IMR-90 (cell line): ENCODE measurements around the gene OR6J1. TPM values are rescaled to one million over a fixed set of nuclear protein-coding genes. Genes with fewer than 3 reads are reported as not detected.
A peak's percentile ranks its signal among the peaks of the same experiment; 100 is the strongest.

ENCODE experiments used
- ATAC-seq: fragments of 200-7000 bp; cut with Tn5 transposase; 2 replicates; pipeline ENCODE4 v1.9.1; 2020; ENCODE audit warnings: low read depth, mild to moderate bottlenecking, moderate library complexity
- BruUV-seq: library from RNA; stranded (reverse); fragments of 400-500 nt; replicated peaks from 2 replicates; lab custom pipeline; 2021; lab: Mats Ljungman, UMichigan
- CTCF ChIA-PET: fragments of 300-600 bp; formaldehyde crosslinking; extraction: SDS; loops from one replicate; lab custom pipeline; 2021; ENCODE audit warnings: antibody characterized with exemption; lab: Yijun Ruan, JAX
- POLR2A ChIA-PET: fragments of 300-600 bp; sonication (Branson Sonifier 250); formaldehyde crosslinking; loops from one replicate; lab custom pipeline; 2022; ENCODE audit warnings: antibody characterized with exemption; ENCODE audit not compliant: unreplicated experiment; lab: Charles Lee
- DNase-seq: peaks from one replicate; pipeline ENCODE4 v3.0.0; 2013
- H2AFZ ChIP-seq: replicated peaks from 2 replicates; pipeline ENCODE3; 2013; ENCODE audit warnings: low read length, mild to moderate bottlenecking; ENCODE audit not compliant: poor library complexity
- H2AK5ac ChIP-seq: 2 replicates; pipeline ENCODE4 v1.6.1; 2013; ENCODE audit warnings: low read depth, low read length, inconsistent platforms
- H2AK9ac ChIP-seq: replicated peaks from 2 replicates; pipeline ENCODE3; 2013; ENCODE audit warnings: mild to moderate bottlenecking, low read depth, low read length, moderate library complexity; ENCODE audit not compliant: poor library complexity
- H2BK120ac ChIP-seq: 2 replicates; pipeline ENCODE4 v1.6.1; 2013; ENCODE audit warnings: low read depth, low read length, inconsistent platforms
- H2BK15ac ChIP-seq: 3 replicates; pipeline ENCODE4 v1.6.1; 2013; ENCODE audit warnings: low read depth, low read length, inconsistent platforms
- H2BK20ac ChIP-seq: 2 replicates; pipeline ENCODE4 v1.6.1; 2013; ENCODE audit warnings: low read depth, mild to moderate bottlenecking, inconsistent platforms, low read length, moderate library complexity
- H2BK5ac ChIP-seq: 2 replicates; pipeline ENCODE4 v1.6.1; 2013; ENCODE audit warnings: mild to moderate bottlenecking, low read depth, low read length, inconsistent platforms; ENCODE audit not compliant: poor library complexity, severe bottlenecking
- H3K14ac ChIP-seq: replicated peaks from 2 replicates; pipeline ENCODE4 v1.6.1; 2013; ENCODE audit warnings: low read depth, low read length, inconsistent platforms
- H3K18ac ChIP-seq: 2 replicates; pipeline ENCODE4 v1.6.1; 2013; ENCODE audit warnings: low read depth, low read length, control low read depth
- H3K23ac ChIP-seq: 2 replicates; pipeline ENCODE4 v1.6.1; 2013; ENCODE audit warnings: low read depth, low read length, inconsistent platforms
- H3K27ac ChIP-seq: 2 replicates; pipeline ENCODE4 v1.5.1; 2013; ENCODE audit warnings: mild to moderate bottlenecking, control low read depth, low read length; ENCODE audit not compliant: insufficient read depth
- H3K27me3 ChIP-seq: 2 replicates; pipeline ENCODE4 v1.6.1; 2013; ENCODE audit warnings: low read length; ENCODE audit not compliant: control insufficient read depth, insufficient read depth
- H3K36me3 ChIP-seq: 2 replicates; pipeline ENCODE4 v1.6.1; 2013; ENCODE audit warnings: low read length, mixed read lengths; ENCODE audit not compliant: control insufficient read depth, insufficient read depth
- H3K4ac ChIP-seq: 2 replicates; pipeline ENCODE4 v1.6.1; 2013; ENCODE audit warnings: low read depth, low read length, inconsistent platforms
- H3K4me1 ChIP-seq: 2 replicates; pipeline ENCODE4 v1.6.1; 2013; ENCODE audit warnings: low read length, mixed read lengths; ENCODE audit not compliant: control insufficient read depth, insufficient read depth
- H3K4me2 ChIP-seq: 2 replicates; pipeline ENCODE4 v1.6.1; 2013; ENCODE audit warnings: low read depth, mild to moderate bottlenecking, control low read depth, low read length, moderate library complexity
- H3K4me3 ChIP-seq: 2 replicates; pipeline ENCODE4 v1.5.1; 2013; ENCODE audit warnings: low read depth, mild to moderate bottlenecking, control low read depth, low read length, moderate library complexity; ENCODE audit not compliant: insufficient read depth
- H3K56ac ChIP-seq: 2 replicates; pipeline ENCODE4 v1.6.1; 2013; ENCODE audit warnings: low read length, inconsistent platforms; ENCODE audit not compliant: insufficient read depth; ENCODE audit errors: extremely low read depth
- H3K79me1 ChIP-seq, 2 experiments: 2 replicates each; pipeline ENCODE4 v1.6.1; 2013; ENCODE audit warnings: low read length in 2 of 2, inconsistent platforms in 1 of 2, low read depth in 1 of 2
- H3K9ac ChIP-seq: 2 replicates; pipeline ENCODE4 v1.6.1; 2013; ENCODE audit warnings: low read depth, low read length, control low read depth
- H3K9me1 ChIP-seq: 2 replicates; pipeline ENCODE4 v1.6.1; 2013; ENCODE audit warnings: low read length, inconsistent platforms; ENCODE audit not compliant: insufficient read depth
- H3K9me3 ChIP-seq: 2 replicates; pipeline ENCODE4 v1.6.1; 2013; ENCODE audit warnings: low read length; ENCODE audit not compliant: control insufficient read depth, insufficient read depth
- H4K20me1 ChIP-seq: 2 replicates; pipeline ENCODE4 v1.6.1; 2013; ENCODE audit warnings: low read length, inconsistent platforms; ENCODE audit not compliant: insufficient read depth
- H4K5ac ChIP-seq: 2 replicates; pipeline ENCODE4 v1.6.1; 2013; ENCODE audit warnings: mild to moderate bottlenecking, low read depth, low read length, control low read depth
- H4K8ac ChIP-seq, 2 experiments: 2 replicates each; pipeline ENCODE4 v1.6.1; 2013; ENCODE audit warnings: low read depth in 2 of 2, low read length in 2 of 2, control low read depth in 1 of 2, inconsistent platforms in 1 of 2
- H4K91ac ChIP-seq: 2 replicates; pipeline ENCODE4 v1.6.1; 2013; ENCODE audit warnings: low read depth, low read length, inconsistent platforms; ENCODE audit not compliant: insufficient read depth
- MAZ ChIP-seq: IDR thresholded peaks from 2 replicates; pipeline ENCODE4 v1.6.1; 2012; ENCODE audit warnings: low read depth, mild to moderate bottlenecking, low read length, improper control_type of control experiment, moderate library complexity, borderline replicate concordance
- MXI1 ChIP-seq: IDR thresholded peaks from 2 replicates; pipeline ENCODE4 v1.6.1; 2012; ENCODE audit warnings: low read depth, mild to moderate bottlenecking, low read length, moderate library complexity, borderline replicate concordance
- RAD21 ChIP-seq: IDR thresholded peaks from 2 replicates; pipeline ENCODE4 v1.6.1; 2012; ENCODE audit warnings: low read length, improper control_type of control experiment
- RCOR1 ChIP-seq: IDR thresholded peaks from 2 replicates; pipeline ENCODE4 v1.6.1; 2012; ENCODE audit warnings: mild to moderate bottlenecking, low read length, improper control_type of control experiment; ENCODE audit not compliant: insufficient replicate concordance
- SMC3 ChIP-seq: fragments of 150-350 bp; IDR thresholded peaks from 2 replicates; pipeline ENCODE4 v1.6.1; 2016; ENCODE audit warnings: low read depth, mild to moderate bottlenecking, antibody characterized with exemption, low read length, moderate library complexity
- WGBS, 2 experiments: methylation state at CpG; one replicate each; pipeline versions ENCODE4 v1.1.5 to v1.1.7; 2013; ENCODE audit warnings: missing lambda C conversion rate in 2 of 2; ENCODE audit not compliant: insufficient read length in 1 of 2; ENCODE audit errors: extremely low coverage in 2 of 2; 5-methylcytosine and 5-hydroxymethylcytosine counted together
- dilution Hi-C: fragments of 300-500 bp; cut with HindIII; formaldehyde crosslinking; loops from one replicate; pipeline ENCODE4 v1.14.3; 2018; ENCODE audit warnings: low sequenced_read_pairs; ENCODE audit not compliant: unreplicated experiment
- in situ Hi-C: fragments of 300-500 bp; cut with MboI; formaldehyde crosslinking; loops from 3 replicates; pipeline ENCODE4 v1.14.3; 2019; ENCODE audit warnings: low sequenced_read_pairs, inconsistent platforms, mixed read lengths
- intact Hi-C: fragments of 100-400 bp; cut with micrococcal nuclease; formaldehyde crosslinking; loops from 2 replicates; pipeline ENCODE4 v1.10.0; 2022
- polyA plus RNA-seq, 3 experiments: library from polyadenylated mRNA; depleted of rRNA; stranded (reverse); fragments of >200 nt; gene quantifications; 2 replicates each; pipeline ENCODE4 v1.2.3, GENCODE V29; 2012; ENCODE audit warnings: low replicate concordance in 1 of 3
- total RNA-seq: library from RNA; depleted of rRNA; stranded (reverse); fragments of >200 nt; gene quantifications from 2 replicates; pipeline ENCODE4 v1.2.3, GENCODE V29; 2012
- TF ChIP-seq, protein P1 (sequence below): conservative IDR thresholded peaks from 2 replicates; pipeline ENCODE4 v1.5.1; 2012; ENCODE audit warnings: mild to moderate bottlenecking, low read depth, low read length, improper control_type of control experiment

The OR6J1 gene
- total and polyA plus RNA-seq, 2 of the 4 experiments (the other 2 are of a cell fraction) = not detected

DNA sequence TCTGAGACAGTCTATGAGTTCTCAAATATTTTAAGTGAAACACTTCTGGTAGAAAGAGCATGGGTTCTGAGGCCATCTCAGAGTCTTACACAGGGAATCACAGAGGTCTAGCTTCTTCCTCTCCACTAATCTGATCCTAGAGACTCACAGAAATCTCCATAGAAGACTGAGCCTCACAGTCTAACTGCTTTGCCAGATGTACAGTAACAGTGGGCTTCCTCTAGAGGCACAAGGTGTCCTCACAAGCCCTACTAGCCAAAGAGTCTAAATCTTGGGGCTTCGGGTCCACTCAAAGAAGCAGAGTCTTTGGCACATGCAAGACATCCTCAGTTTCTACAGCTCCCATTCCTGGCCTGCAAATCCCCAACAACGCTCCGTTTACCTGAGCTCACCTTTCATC is 14.1 kb downstream of the OR6J1 start:
- BruUV-seq = no TSS peak
- Histone ChIP-seq H2AK9ac (peak overlapping the region; percentile 23), H4K20me1 (no peaks in the 10 kb centered on the region), H2BK120ac (no peak overlapping the region; the same call in 1 of the 2 replicates), H3K4ac (no peak overlapping the region), H2AK5ac (no peak overlapping the region), H3K4me2 (no peak overlapping the region), H3K9me3 (no peaks in the 10 kb centered on the region), H2BK15ac (no peak overlapping the region), H2BK20ac (no peak overlapping the region), H3K9me1 (no peaks in the 10 kb centered on the region; the same call in 1 of the 2 replicates), H3K79me1 (no peaks in the 10 kb centered on the region), H4K5ac (no peak overlapping the region), H3K4me3 (no peak overlapping the region), H2BK5ac (no peak overlapping the region), H2AFZ (no peak overlapping the region), H3K27ac (no peak overlapping the region), H3K56ac (no peak overlapping the region), H4K91ac (no peak overlapping the region), H3K9ac (no peak overlapping the region), H3K23ac (no peak overlapping the region), H3K14ac (0 out of 2 replicates have a peak overlapping the region, but pooled peaks have one; percentile 37), H3K36me3 (no peaks in the 10 kb centered on the region), H3K18ac (no peak overlapping the region), H4K8ac (no peak overlapping the region), H3K4me1 (peaks cover 4% of the 10 kb centered on the region; the same call in 1 of the 2 replicates), H3K27me3 (peaks cover 10% of the 10 kb centered on the region)
- POLR2A ChIA-PET = no interaction called here
- CTCF ChIA-PET = no interaction called here
- DNase-seq (no peak), ATAC-seq (no peak)
- intact Hi-C loops = no loop called here
- dilution Hi-C loops = no loop called here
- in situ Hi-C loops = no loop called here
- WGBS, 2 experiments = 100% methylated on average over 1 of the region's 3 CpGs; no CpG with 5 or more reads in 1 of the 2 experiments
- TF ChIP-seq MXI1 (no peak), RCOR1 (no peak), MAZ (no peak), RAD21 (no peak), SMC3 (no peak)
- TF ChIP-seq, protein P1, sequence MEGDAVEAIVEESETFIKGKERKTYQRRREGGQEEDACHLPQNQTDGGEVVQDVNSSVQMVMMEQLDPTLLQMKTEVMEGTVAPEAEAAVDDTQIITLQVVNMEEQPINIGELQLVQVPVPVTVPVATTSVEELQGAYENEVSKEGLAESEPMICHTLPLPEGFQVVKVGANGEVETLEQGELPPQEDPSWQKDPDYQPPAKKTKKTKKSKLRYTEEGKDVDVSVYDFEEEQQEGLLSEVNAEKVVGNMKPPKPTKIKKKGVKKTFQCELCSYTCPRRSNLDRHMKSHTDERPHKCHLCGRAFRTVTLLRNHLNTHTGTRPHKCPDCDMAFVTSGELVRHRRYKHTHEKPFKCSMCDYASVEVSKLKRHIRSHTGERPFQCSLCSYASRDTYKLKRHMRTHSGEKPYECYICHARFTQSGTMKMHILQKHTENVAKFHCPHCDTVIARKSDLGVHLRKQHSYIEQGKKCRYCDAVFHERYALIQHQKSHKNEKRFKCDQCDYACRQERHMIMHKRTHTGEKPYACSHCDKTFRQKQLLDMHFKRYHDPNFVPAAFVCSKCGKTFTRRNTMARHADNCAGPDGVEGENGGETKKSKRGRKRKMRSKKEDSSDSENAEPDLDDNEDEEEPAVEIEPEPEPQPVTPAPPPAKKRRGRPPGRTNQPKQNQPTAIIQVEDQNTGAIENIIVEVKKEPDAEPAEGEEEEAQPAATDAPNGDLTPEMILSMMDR = no peak
